GM10248 (cell line): ENCODE results near the gene LRP10.

Experiments used
- CTCF ChIA-PET: fragments of 300-600 bp; sonication (Branson Sonifier 250); formaldehyde crosslinking; extraction: SDS; loops from one replicate; lab custom pipeline; 2021; ENCODE audit warnings: antibody characterized with exemption; lab: Yijun Ruan, JAX
- POLR2A ChIA-PET: fragments of 350-650 bp; sonication (Branson Sonifier 250); formaldehyde crosslinking; extraction: SDS; loops from one replicate; lab custom pipeline; 2020; ENCODE audit warnings: antibody characterized with exemption; lab: Yijun Ruan, JAX
- DNase-seq: peaks from one replicate; pipeline ENCODE4 v3.0.0; 2012; ENCODE audit errors: extremely low spot score
- CTCF ChIP-seq: IDR thresholded peaks from 2 replicates; pipeline ENCODE4 v1.5.1; 2012; ENCODE audit warnings: mild to moderate bottlenecking, low read depth; ENCODE audit errors: extremely low read depth, missing control alignments, control extremely low read depth

LRP10 gene

DNA sequence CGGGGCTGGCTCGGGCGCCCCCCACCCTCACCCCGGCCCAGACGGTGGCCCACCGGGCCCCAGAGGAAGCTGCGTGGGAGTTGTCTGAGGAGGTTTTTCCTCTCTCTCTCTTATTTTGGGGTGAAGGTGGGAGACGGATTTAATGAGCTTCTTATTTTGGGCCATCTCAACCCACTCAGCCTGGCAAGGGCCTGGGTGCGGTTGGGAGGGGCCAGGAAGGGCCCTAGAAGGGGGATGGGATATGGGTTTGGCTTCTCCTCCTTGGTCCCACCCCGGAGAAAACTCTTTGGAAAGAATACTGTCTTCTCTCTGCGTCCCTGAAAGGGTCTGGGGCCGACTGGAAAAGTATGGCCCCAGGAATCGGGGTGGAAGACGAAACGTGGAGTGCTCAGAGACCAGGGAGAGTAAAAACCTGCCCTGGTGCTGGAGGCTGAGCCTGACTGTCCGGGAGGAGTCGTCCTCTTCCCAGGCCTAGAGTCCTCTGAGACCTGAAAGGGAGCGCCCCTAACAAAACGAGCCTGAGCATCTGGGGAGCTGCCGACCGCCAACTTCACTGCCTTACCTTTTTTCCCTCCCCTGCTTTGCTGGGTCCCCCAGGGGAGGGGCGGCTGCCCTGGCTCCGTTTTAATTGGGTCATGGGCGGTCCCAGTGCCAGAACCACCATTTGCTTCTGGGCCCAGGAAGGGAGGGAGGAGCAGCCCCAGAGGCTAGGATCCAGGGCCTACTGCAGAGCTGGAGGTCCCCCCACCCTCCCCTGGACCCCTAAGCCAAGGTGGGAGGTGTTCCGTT is 33.6 kb upstream of the LRP10 start:
- TF ChIP-seq CTCF = no peak
- ChIA-PET POLR2A (no interaction called here), CTCF (interaction anchor here (0.7 to 9.8 kb wide), 9 partner anchors 7 to 281 kb away, joined by 3 to 89 read pairs (median 11); partner anchors contain the start of gene LRP10)
- no peak for DNase-seq

- ChIA-PET CTCF (interaction anchor here (1.3 to 9.8 kb wide), 7 partner anchors 8 to 277 kb away, joined by 3 to 89 read pairs (median 11); partner anchors contain the start of gene LRP10), POLR2A (no interaction called here)
- no peak for TF ChIP-seq CTCF
- DNase-seq = no peak
Observed at GRCh38 chr14:22838631-22839041, 32.9 kb upstream of the LRP10 start.

- ChIA-PET CTCF (interaction anchor here (1.1 to 9.8 kb wide), 8 partner anchors 9 to 278 kb away, joined by 3 to 89 read pairs (median 9); partner anchors contain the start of gene LRP10), POLR2A (no interaction called here)
- no peak for DNase-seq
- no peak for TF ChIP-seq CTCF
Observed at GRCh38 chr14:22839159-22839779, 32.3 kb upstream of the LRP10 start.

- ChIA-PET POLR2A (no interaction called here), CTCF (interaction anchor here (1.1 to 9.8 kb wide), 5 partner anchors 11 to 271 kb away, joined by 3 to 89 read pairs (median 4); no protein-coding TSS in a partner anchor)
- DNase-seq = no peak
- TF ChIP-seq CTCF = no peak
Observed at GRCh38 chr14:22841311-22841710, 30.2 kb upstream of the LRP10 start.

- no peak for DNase-seq
- CTCF ChIA-PET = interaction anchor here (1.4 to 9.8 kb wide), 3 partner anchors 11 to 24 kb away, joined by 3 to 89 read pairs (median 49); no protein-coding TSS in a partner anchor
- no peak for TF ChIP-seq CTCF
- POLR2A ChIA-PET = no interaction called here
Observed at GRCh38 chr14:22841769-22842168, 29.8 kb upstream of the LRP10 start.

GRCh38 chr14:22842211-22843122 is 29.1 kb upstream of the LRP10 start:
- no peak for DNase-seq
- no peak for TF ChIP-seq CTCF
- ChIA-PET POLR2A (no interaction called here), CTCF (interaction anchor here (0.8 to 9.8 kb wide), 6 partner anchors 8 to 58 kb away, joined by 3 to 49 read pairs (median 4); no protein-coding TSS in a partner anchor)
